Colonic mucosa (tissue), 4 donors: Measurements from ENCODE around the gene MYO7B. TPM values are rescaled to one million over a fixed set of nuclear protein-coding genes. Genes with fewer than 3 reads are reported as not detected.

ENCODE experiments used
- DNase-seq: peaks from one replicate; pipeline ENCODE4 v3.0.0-alpha.2; 2020
- H3K27ac ChIP-seq: fragments of 200-600 bp; one replicate; pipeline ENCODE4 v1.8.0; 2021
- H3K27me3 ChIP-seq: fragments of 200-600 bp; one replicate; pipeline ENCODE4 v1.8.0; 2021
- H3K36me3 ChIP-seq: fragments of 200-600 bp; one replicate; pipeline ENCODE4 v1.8.0; 2021
- H3K4me1 ChIP-seq: fragments of 200-600 bp; one replicate; pipeline ENCODE4 v1.8.0; 2021; ENCODE audit warnings: mild to moderate bottlenecking
- H3K4me3 ChIP-seq: fragments of 200-600 bp; one replicate; pipeline ENCODE4 v1.8.0; 2021
- H3K9ac ChIP-seq, 2 donors: one replicate each; pipeline ENCODE4 v1.7.0; 2013; ENCODE audit warnings: control low read depth in 2 of 2, low read depth in 2 of 2, low read length in 2 of 2
- H3K9me3 ChIP-seq: fragments of 200-600 bp; one replicate; pipeline ENCODE4 v1.8.0; 2021
- intact Hi-C: fragments of 100-400 bp; cut with DNase I; formaldehyde crosslinking; loops from one replicate; pipeline ENCODE4 v1.14.1; 2022
- total RNA-seq, 2 donors: library from RNA; stranded (reverse); fragmentation: NEBNext Ultra II Directional in 1 of 2; extraction: Animal tissue kit (Norgen Biotek cat#: 25700) in 1 of 2; gene quantifications; one replicate each; pipeline ENCODE4 v1.2.1, GENCODE V29; 2021
- TF ChIP-seq, protein P1 (sequence below): fragments of 200-600 bp; IDR thresholded peaks from one replicate; pipeline ENCODE4 v1.8.0; 2022; ENCODE audit warnings: antibody characterized with exemption, mild to moderate bottlenecking
- donor health status: healthy.
- donor health status: DM: no; HTN: no; CAD: no.
- donor health status: DM: no; HTN: no; CAD: no.

Gene MYO7B
- total RNA-seq, 2 donors from 2014 or later, result 159 to 218 TPM

DNA sequence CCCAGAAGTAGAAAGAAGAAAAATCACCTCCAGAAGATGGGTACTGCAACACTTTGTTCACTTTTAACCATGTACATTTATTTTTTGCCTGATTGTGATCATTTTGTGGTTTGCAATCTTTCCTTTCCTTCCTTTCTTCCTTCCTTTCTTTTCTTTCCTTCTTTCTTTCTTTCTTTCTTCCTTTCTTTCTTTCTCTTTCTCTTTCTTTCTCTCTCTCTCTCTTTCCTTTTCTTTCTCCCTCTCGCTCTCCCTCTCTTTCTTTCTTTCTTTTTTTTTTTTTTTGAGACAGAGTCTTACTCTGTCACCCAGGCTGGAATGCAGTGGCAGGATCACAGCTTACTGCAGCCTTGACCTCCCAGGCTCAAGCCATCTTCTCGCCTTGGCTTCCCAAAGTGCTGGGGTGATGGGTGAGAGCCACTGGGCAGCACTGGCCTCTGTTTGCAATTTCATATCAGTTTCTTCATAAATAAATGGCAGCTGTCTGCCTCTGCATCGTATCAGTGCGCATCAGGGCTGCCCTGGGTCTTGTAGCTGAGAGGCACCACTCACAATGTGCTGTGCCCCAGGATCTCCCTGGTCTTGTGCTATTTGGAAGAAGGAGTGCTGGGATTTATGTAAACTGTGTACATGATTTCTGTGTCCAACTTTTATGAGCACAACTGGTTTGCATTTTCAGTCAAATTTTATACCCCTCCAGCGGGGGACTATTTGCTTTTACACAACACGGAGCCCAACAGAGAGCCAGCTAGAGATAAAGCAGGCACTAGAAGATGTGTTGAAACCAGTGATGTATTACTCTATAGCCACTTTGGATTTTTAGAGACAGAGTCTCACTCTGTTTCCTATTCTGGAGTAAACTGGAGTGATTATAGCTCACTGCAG lies 146.7 kb downstream of the MYO7B start:
- Histone ChIP-seq H3K9ac (no peak overlapping the region), H3K9me3 (no peaks in the 10 kb centered on the region), H3K4me1 (no peaks in the 10 kb centered on the region), H3K27me3 (no peaks in the 10 kb centered on the region), H3K4me3 (no peak overlapping the region), H3K27ac (no peak overlapping the region), H3K36me3 (no peaks in the 10 kb centered on the region)
- intact Hi-C loops, result no loop called here
- TF ChIP-seq, protein P1, sequence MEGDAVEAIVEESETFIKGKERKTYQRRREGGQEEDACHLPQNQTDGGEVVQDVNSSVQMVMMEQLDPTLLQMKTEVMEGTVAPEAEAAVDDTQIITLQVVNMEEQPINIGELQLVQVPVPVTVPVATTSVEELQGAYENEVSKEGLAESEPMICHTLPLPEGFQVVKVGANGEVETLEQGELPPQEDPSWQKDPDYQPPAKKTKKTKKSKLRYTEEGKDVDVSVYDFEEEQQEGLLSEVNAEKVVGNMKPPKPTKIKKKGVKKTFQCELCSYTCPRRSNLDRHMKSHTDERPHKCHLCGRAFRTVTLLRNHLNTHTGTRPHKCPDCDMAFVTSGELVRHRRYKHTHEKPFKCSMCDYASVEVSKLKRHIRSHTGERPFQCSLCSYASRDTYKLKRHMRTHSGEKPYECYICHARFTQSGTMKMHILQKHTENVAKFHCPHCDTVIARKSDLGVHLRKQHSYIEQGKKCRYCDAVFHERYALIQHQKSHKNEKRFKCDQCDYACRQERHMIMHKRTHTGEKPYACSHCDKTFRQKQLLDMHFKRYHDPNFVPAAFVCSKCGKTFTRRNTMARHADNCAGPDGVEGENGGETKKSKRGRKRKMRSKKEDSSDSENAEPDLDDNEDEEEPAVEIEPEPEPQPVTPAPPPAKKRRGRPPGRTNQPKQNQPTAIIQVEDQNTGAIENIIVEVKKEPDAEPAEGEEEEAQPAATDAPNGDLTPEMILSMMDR, result no peak
- DNase-seq, result no peak

DNA sequence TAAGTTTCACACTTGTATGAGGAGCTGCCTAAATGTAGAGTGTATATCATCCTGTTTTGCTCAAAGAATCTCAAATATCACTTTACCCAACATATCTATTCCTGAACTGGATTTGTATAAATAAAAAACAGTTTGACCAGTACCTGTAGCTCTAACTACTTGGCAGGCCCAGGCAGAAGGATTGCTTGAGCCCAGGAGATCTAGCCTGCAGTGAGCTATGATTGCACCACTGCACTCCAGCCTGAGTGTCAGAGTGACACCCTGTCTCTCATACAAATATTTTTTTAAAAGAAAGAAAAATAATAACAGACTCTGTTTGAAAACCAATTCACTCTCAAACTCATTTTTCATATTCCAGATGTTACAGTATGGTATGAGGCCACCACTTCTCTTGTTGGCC lies 147.6 kb downstream of the MYO7B start:
- Histone ChIP-seq H3K27me3 (no peaks in the 10 kb centered on the region), H3K36me3 (no peaks in the 10 kb centered on the region), H3K27ac (no peak overlapping the region), H3K9me3 (no peaks in the 10 kb centered on the region), H3K4me1 (no peaks in the 10 kb centered on the region), H3K9ac (no peak overlapping the region), H3K4me3 (no peak overlapping the region)
- TF ChIP-seq, protein P1, result no peak
- intact Hi-C loops, result no loop called here
- no peak for DNase-seq

DNA sequence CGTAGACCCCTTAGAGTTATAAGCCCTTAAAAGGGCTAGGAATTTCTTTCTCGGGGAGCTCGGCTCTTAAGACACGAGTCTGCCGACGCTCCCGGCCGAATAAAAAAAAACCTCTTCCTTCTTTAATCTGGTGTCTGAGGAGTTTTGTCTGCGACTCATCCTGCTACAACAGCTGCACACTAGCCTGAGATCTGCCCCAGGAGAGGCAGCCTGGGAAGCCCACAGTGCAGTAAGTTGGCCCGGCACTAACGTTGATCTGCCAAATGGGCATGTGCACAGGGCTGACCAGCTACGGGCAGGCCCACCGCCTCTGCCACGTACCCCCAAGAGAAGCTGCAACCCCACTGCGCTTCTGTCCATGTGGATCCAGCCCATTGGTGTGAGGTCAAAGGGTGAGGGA lies 148.3 kb downstream of the MYO7B start:
- DNase-seq, result no peak

DNA sequence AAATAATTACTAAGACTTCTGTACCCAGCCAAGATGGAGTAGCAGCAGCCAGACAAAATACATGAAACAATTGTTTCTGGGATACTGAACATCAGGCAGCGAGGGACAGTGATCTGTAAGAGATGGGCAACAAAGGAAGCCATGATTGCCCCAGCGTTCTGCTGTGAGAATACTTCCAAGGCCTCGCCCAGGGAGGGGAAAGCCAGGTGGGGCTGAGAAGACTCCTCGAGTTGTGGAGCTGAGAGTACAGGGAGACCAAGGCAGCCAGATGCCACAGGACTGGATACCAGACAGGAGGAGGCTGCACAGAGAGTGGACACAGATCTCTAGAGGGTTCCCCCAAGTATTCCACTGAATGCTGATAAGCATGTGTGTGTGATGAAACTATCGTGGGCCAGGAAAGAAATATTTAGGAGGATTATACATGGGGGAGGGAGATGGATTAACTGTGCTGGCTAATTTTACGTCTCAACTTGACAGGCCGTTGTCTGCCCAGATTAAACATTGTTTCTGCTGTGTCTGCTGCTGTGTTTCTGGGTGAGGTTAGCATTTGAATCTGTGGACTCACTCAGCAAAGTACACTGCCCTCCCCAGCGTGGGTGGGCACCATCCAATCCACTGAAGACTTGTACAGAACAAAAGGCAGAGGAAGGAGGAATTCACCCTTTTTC lies 150.1 kb downstream of the MYO7B start:
- Histone ChIP-seq H3K9ac (no peak overlapping the region), H3K27ac (no peak overlapping the region), H3K36me3 (no peaks in the 10 kb centered on the region), H3K4me1 (no peaks in the 10 kb centered on the region), H3K27me3 (no peaks in the 10 kb centered on the region), H3K9me3 (no peaks in the 10 kb centered on the region), H3K4me3 (no peak overlapping the region)
- intact Hi-C loops, result no loop called here
- no peak for DNase-seq
- TF ChIP-seq, protein P1, result no peak

More for the DNA sequence above, 148.3 kb downstream of the MYO7B start:
- no peak overlapping the region for H3K9ac ChIP-seq
- peak overlapping the region; percentile 9 for H3K27ac ChIP-seq
- intact Hi-C loops, result no loop called here
- TF ChIP-seq, protein P1, result no peak
- H3K9me3 ChIP-seq, result no peaks in the 10 kb centered on the region
- no peaks in the 10 kb centered on the region for H3K27me3 ChIP-seq
- H3K4me1 ChIP-seq, result no peaks in the 10 kb centered on the region
- H3K36me3 ChIP-seq, result no peaks in the 10 kb centered on the region
- H3K4me3 ChIP-seq, result no peak overlapping the region

Other genes with a start within 250 kb of the MYO7B start
- 10 to 100 TPM; 27.8 to 32.5 TPM for gene ERCC3, start 241.5 kb upstream of the MYO7B start, total RNA-seq
- gene MAP3K2, start 147.7 kb upstream of the MYO7B start, total RNA-seq, result 10 to 100 TPM; 53.8 to 76.0 TPM
- gene PROC, start 117.3 kb upstream of the MYO7B start, total RNA-seq, result 1 to 10 TPM in 1 of 2 donors, under 1 TPM in 1; 0.96 to 3.4 TPM
- gene IWS1, start 9.2 kb upstream of the MYO7B start, total RNA-seq, result 10 to 100 TPM; 32.4 to 37.8 TPM
- gene GPR17, start 110.5 kb downstream of the MYO7B start, total RNA-seq, result under 1 TPM; 0.16 to 0.20 TPM
- 10 to 100 TPM in 1 of 2 donors, 1 to 10 TPM in 1; 6.6 to 37.2 TPM for gene LIMS2, start 139.8 kb downstream of the MYO7B start, total RNA-seq
- 1 to 10 TPM; 6.0 to 7.5 TPM for gene SFT2D3, start 165.8 kb downstream of the MYO7B start, total RNA-seq